ENCODE results near the gene PTPRJ. TPM values are rescaled to one million over a fixed set of nuclear protein-coding genes. Genes with fewer than 3 reads are reported as not detected.

PTPRJ gene
- polyA plus RNA-seq, 1 donor (not counting 4 experiments of a cell fraction or from before 2014, with no cell fraction given): 0.84 TPM

DNA sequence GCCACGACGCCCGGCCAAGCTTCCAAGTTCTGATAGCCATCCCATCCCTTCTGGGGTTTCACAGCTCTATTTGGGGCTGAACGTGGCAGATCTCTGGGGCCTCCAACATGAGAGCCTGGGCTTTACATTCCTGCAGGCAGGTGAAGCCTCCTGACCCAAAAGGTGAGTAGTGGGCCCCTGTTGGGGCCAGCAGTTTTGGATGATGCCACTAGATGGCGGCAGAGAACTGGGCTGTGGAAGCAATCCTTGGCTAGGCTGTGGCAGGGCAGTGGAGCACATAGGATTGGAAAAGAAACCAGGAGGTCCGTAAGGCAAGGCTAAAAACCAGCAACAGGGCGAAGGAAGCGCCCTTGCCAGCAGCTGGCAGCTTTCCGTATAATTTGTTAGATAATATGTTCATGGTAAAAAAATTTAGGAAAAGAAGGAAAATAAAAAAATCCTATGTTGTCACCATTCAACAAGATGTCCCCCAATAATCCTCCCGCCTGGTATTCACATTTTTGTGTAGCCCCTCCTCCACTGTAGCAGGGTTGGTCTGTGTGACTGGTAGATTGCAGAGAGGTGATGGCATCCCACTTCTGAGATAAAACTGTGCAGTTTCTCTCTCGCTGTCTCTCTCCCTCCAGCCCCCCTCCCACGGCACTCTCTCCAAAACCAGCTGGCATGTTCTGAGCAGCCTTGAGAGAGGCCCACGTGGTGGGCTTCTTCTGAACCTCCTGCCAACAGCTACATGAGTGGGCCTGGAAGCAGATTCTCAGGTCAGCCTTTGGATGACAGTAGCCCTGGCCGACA is 192.7 kb downstream of the PTPRJ start:
- Histone ChIP-seq H3K4me1 (ENCODE audit: control insufficient read depth, extremely low read depth, insufficient read depth, low read length) (no peaks in the 10 kb centered on the region), H3K9me1 (ENCODE audit: control insufficient read depth, extremely low read depth, insufficient read depth, low read length) (no peaks in the 10 kb centered on the region), H4K20me1 (ENCODE audit: control insufficient read depth, extremely low read depth, insufficient read depth, low read length) (no peaks in the 10 kb centered on the region), H3K4me3 (ENCODE audit: control insufficient read depth in 2 of 3, extremely low read depth in 1 of 3, insufficient read depth in 2 of 3, low read depth in 1 of 3, low read length in 3 of 3) (no peak overlapping the region), H3K4me2 (ENCODE audit: control insufficient read depth, extremely low read depth, insufficient read depth, low read depth, low read length) (no peak overlapping the region), H3K27me3 (ENCODE audit: control insufficient read depth, extremely low read depth, insufficient read depth, low read length) (no peaks in the 10 kb centered on the region), H3K9ac (ENCODE audit: control insufficient read depth, extremely low read depth, insufficient read depth, low read length) (no peak overlapping the region), H3K79me2 (ENCODE audit: control insufficient read depth, insufficient read depth, low read length) (no peaks in the 10 kb centered on the region), H2AFZ (ENCODE audit: control insufficient read depth, low read length) (no peak overlapping the region), H3K9me3 (ENCODE audit: control insufficient read depth, low read depth, low read length) (no peaks in the 10 kb centered on the region), H3K27ac (ENCODE audit: control insufficient read depth, insufficient read depth, low read length) (no peak overlapping the region), H3K36me3 (ENCODE audit: control insufficient read depth in 2 of 2, extremely low read depth in 1 of 2, insufficient read depth in 2 of 2, low read length in 2 of 2) (no peaks in the 10 kb centered on the region)
- no peak for DNase-seq (ENCODE audit: low read depth, low spot score)
- TF ChIP-seq, protein P1, sequence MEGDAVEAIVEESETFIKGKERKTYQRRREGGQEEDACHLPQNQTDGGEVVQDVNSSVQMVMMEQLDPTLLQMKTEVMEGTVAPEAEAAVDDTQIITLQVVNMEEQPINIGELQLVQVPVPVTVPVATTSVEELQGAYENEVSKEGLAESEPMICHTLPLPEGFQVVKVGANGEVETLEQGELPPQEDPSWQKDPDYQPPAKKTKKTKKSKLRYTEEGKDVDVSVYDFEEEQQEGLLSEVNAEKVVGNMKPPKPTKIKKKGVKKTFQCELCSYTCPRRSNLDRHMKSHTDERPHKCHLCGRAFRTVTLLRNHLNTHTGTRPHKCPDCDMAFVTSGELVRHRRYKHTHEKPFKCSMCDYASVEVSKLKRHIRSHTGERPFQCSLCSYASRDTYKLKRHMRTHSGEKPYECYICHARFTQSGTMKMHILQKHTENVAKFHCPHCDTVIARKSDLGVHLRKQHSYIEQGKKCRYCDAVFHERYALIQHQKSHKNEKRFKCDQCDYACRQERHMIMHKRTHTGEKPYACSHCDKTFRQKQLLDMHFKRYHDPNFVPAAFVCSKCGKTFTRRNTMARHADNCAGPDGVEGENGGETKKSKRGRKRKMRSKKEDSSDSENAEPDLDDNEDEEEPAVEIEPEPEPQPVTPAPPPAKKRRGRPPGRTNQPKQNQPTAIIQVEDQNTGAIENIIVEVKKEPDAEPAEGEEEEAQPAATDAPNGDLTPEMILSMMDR (optimal IDR thresholded peaks at IDR 0.05 in 1 of 3, IDR thresholded peaks at IDR 0.05 in 1 of 3, conservative IDR thresholded peaks at IDR 0.05 in 1 of 3; ENCODE audit: extremely low read depth in 1 of 3, insufficient read depth in 2 of 3, low read length in 3 of 3): peak; percentile 86 to 99 (median 91)
- no peak for TF ChIP-seq EZH2 (IDR thresholded peaks at IDR 0.05; ENCODE audit: low read length)
- peak; percentile 48 for FAIRE-seq
- dilution Hi-C loops (cut with MboI; ENCODE audit: extremely low pct_ligation_motif_present, low sequenced_read_pairs): no loop called here

- Histone ChIP-seq H3K79me2 (ENCODE audit: control insufficient read depth, insufficient read depth, low read length) (no peaks in the 10 kb centered on the region), H3K9me3 (ENCODE audit: control insufficient read depth, low read depth, low read length) (no peaks in the 10 kb centered on the region), H3K27me3 (ENCODE audit: control insufficient read depth, extremely low read depth, insufficient read depth, low read length) (no peaks in the 10 kb centered on the region), H3K36me3 (ENCODE audit: control insufficient read depth in 2 of 2, extremely low read depth in 1 of 2, insufficient read depth in 2 of 2, low read length in 2 of 2) (no peaks in the 10 kb centered on the region), H3K9me1 (ENCODE audit: control insufficient read depth, extremely low read depth, insufficient read depth, low read length) (no peaks in the 10 kb centered on the region), H3K27ac (ENCODE audit: control insufficient read depth, insufficient read depth, low read length) (no peak overlapping the region), H3K9ac (ENCODE audit: control insufficient read depth, extremely low read depth, insufficient read depth, low read length) (no peak overlapping the region), H4K20me1 (ENCODE audit: control insufficient read depth, extremely low read depth, insufficient read depth, low read length) (no peaks in the 10 kb centered on the region), H3K4me2 (ENCODE audit: control insufficient read depth, extremely low read depth, insufficient read depth, low read depth, low read length) (no peak overlapping the region), H2AFZ (ENCODE audit: control insufficient read depth, low read length) (no peak overlapping the region), H3K4me3 (ENCODE audit: control insufficient read depth in 2 of 3, extremely low read depth in 1 of 3, insufficient read depth in 2 of 3, low read depth in 1 of 3, low read length in 3 of 3) (no peak overlapping the region), H3K4me1 (ENCODE audit: control insufficient read depth, extremely low read depth, insufficient read depth, low read length) (no peaks in the 10 kb centered on the region)
- dilution Hi-C loops (cut with MboI; ENCODE audit: extremely low pct_ligation_motif_present, low sequenced_read_pairs): no loop called here
- FAIRE-seq (no peak), DNase-seq (ENCODE audit: low read depth, low spot score) (no peak)
- TF ChIP-seq, protein P1 (optimal IDR thresholded peaks at IDR 0.05 in 1 of 3, IDR thresholded peaks at IDR 0.05 in 1 of 3, conservative IDR thresholded peaks at IDR 0.05 in 1 of 3; ENCODE audit: extremely low read depth in 1 of 3, insufficient read depth in 2 of 3, low read length in 3 of 3): no peak
Measured at GRCh38 chr11:48177661-48178060, 197.3 kb downstream of the PTPRJ start.
